Measurements from ENCODE around the gene SPEG.

SPEG gene

GRCh38 chr2:219446101-219446504 lies 11.5 kb downstream of the SPEG start:
- DNase-seq: peak; percentile 7

- DNase-seq: no peak
Measured at GRCh38 chr2:219446689-219447088, 12.0 kb downstream of the SPEG start.

DNA sequence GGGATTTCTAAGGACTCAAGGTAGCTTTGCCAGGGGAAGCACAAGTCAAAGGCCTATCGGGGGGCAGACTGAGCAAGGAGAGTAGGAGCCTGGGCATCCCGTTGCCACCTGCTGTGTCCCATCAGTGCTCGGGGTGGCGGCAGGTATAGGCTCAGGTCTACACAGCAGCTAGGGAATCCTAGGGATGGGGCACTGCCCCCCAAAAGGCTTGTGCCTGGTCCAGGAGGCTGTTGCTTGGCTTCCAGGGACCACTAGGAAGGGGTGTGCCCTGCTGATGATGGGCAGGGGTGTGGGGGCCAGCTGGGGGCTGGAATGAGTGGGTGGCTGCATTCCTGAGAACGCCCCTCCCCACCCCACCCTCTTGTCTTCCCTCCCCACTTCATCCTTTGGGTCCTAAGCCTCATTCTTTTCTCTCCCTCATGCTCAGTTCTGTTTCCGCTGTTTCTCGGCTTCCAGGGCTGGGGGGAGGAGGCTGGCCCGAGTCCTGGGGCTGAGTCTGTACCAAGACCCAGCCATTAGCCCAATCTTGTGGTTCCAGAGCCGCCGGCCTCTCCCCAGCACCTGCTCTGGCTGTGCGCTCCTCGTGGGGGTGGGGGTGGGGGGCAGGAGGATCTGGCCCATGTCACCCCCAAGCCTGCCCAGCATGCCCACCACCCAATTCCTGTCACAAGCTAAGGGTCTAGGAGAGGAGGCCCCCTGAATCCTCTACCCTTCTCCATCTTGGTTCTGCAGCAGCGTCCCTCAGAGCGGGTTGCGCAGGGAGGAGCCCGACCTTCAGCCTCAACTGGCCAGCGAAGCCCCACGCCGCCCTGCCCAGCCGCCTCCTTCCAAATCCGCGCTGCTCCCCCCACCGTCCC lies 12.8 kb downstream of the SPEG start:
- DNase-seq: no peak

DNA sequence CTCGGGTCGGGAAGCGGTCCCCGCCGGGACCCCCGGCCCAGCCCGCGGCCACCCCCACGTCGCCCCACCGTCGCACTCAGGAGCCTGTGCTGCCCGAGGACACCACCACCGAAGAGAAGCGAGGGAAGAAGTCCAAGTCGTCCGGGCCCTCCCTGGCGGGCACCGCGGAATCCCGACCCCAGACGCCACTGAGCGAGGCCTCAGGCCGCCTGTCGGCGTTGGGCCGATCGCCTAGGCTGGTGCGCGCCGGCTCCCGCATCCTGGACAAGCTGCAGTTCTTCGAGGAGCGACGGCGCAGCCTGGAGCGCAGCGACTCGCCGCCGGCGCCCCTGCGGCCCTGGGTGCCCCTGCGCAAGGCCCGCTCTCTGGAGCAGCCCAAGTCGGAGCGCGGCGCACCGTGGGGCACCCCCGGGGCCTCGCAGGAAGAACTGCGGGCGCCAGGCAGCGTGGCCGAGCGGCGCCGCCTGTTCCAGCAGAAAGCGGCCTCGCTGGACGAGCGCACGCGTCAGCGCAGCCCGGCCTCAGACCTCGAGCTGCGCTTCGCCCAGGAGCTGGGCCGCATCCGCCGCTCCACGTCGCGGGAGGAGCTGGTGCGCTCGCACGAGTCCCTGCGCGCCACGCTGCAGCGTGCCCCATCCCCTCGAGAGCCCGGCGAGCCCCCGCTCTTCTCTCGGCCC lies 13.6 kb downstream of the SPEG start:
- no peak for DNase-seq

DNA sequence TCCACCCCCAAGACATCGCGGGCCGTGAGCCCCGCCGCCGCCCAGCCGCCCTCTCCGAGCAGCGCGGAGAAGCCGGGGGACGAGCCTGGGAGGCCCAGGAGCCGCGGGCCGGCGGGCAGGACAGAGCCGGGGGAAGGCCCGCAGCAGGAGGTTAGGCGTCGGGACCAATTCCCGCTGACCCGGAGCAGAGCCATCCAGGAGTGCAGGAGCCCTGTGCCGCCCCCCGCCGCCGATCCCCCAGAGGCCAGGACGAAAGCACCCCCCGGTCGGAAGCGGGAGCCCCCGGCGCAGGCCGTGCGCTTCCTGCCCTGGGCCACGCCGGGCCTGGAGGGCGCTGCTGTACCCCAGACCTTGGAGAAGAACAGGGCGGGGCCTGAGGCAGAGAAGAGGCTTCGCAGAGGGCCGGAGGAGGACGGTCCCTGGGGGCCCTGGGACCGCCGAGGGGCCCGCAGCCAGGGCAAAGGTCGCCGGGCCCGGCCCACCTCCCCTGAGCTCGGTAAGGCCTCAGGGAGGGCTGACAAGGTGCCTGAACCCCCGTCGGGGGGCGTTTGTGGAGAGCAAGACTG lies 14.2 kb downstream of the SPEG start:
- no peak for DNase-seq

DNA sequence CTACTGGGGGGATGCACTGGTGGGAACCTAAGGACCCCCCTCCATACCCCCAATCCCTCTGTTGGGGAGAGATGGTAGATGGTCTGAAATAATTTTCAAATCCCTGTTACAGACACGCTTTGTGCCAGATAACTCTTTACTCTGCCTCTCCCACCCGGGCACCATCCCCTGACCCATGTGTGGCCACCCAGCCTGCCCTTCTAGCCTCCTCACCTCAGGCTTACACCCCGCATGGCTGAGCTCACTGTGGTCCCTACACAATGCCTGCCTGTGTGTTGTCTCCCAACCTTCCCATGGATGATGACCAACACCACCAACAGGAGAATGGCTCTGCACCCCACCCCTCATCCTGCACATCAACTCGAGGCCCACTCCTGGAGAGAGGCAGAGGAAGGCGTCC lies 15.0 kb downstream of the SPEG start:
- DNase-seq: no peak

DNA sequence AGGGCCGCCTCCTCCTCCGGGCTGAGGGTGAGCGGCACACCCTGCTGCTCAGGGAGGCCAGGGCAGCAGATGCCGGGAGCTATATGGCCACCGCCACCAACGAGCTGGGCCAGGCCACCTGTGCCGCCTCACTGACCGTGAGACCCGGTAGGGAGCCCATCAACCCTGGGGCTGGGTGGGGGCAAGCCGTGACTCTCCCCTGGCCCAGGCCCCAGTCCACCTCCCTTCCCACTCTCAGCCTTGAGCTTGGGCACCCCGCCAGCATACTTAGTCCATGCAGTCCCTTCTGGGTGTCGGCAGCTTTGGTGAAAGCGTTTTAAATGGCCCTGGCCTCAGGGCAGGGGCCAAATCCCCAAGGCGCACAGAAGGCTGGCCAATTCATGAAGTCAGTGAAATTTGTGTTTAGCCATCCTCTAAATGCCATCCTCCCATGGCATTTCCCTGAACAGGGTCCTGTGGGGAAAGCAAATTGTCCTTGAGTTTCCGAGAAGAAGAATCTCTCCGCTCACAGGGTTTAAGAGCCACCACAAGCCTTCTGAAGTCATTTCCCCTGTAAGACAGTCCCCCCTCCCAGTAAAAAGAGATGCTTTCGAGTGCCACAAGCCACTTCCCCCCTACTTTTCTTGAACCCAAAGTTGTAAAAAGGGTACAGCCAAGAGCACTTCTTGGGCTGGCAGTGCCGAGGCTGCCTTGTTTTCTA lies 17.2 kb downstream of the SPEG start:
- no peak for DNase-seq

GRCh38 chr2:219452361-219453317 lies 18.0 kb downstream of the SPEG start:
- DNase-seq: no peak

DNA sequence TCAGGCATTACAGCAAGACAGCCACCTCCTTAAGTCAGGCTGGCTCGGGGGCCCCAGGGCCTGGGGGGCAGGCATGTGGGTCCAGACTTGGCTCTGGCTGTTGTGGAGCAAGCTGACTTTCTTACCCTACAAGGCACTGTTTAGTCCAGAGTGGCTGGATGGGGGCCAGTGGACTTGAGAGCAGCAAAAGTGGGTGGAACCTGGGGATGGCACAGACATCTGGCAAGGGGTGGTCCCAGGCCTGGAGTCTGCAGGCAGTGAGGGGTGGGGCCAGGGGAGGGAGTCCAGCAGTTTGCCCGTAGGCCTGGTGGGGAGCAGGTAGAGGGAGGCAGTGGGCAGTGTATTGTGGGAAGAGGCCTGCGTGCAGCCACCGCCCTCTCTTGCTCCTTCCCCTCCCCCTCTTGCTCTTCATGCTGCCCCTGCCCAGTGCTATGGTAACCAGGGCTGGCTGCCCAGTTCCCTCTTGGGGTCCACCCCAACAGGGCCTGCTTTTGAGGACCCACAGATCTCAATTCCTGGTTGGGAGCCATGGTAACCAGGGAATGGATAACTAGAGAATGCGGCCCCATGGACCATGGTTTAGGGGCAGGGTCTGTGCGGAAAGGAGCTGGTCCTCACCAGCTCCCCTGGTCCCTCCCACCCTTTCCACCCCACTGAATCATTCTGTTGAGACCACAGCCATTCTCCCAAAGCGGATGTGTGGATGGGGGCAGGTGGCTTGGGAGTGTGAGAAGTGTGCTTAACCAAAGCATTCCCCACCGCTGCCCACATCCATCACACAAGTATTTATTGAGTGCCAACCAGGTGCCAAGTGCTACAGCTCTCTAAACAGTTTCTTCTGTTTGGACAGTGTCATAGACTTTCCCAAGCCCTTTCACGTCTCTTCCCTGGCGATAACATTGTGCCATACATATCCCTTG lies 19.3 kb downstream of the SPEG start:
- no peak for DNase-seq

- DNase-seq: no peak
Measured at GRCh38 chr2:219455581-219455980, 20.9 kb downstream of the SPEG start.

DNA sequence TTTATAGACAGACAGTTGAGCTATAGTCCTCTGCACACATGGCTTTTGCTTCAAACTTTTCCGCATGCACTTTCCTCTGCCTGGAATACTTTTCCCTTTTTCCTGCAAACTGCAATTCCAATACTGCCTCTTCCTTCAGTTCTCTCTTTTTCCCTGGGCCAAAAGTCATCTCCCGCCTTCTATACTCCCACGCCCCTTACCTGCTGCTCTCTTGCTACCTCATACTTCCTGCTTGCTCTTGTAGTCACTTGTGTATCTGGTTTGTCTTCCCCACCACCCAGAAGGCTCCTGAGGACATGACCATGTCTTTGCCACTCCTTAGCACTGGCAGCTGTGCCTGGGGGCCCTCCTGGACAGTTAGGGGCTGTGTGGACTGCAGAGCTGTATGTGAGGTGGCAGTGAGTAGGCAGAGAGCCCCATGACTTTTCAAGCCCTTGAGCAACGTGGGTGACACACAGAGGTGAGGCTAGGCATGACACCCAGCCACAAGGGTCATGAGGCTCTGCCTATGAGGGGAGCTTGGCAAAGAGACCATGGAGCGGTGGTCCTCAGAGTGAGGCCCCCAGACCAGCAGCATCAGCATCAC lies 23.2 kb downstream of the SPEG start:
- DNase-seq: no peak

- no peak for DNase-seq
Measured at GRCh38 chr2:219458996-219459395, 24.4 kb downstream of the SPEG start.

DNA sequence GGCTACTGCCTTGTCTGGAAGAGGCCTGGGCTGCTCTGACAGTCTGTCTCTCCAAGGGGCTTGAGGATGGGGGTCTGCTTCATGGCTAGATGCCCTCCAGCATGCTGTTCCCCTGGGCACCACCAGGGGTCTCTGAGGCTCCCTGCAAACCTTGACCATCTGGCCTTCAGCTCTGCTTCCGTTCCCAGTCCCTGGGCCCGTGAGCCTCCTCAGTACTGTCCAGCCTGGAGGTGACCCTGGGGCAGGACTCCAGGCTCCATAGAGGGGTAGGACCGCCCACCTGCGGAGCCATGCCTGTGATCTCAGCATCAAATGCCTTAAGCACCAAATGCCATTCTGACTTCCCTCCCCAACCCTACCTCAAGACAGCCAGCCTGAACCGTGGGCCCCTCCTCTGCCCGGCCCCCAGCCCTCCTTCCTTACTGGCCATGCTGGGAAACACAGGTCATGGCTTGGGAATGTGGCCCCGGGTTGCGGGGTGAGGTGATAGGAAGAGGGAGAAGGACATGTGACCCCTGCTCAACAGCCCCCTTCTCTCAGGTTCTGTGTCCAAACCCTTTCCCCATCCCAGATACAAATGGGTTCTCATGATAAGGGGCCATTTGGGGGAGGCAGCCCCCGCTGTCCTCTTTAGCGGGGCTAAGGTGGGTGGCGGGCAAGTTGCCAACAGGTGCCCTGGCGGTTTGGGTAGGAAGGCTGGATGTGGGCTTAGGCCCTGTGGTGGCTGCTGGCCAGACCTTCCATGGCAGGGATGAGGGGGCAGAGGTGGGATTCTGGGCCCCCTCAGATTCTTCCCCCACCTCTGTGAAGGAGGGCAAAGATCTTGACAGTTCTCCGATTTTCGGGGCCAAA lies 25.0 kb downstream of the SPEG start:
- DNase-seq: no peak

DNA sequence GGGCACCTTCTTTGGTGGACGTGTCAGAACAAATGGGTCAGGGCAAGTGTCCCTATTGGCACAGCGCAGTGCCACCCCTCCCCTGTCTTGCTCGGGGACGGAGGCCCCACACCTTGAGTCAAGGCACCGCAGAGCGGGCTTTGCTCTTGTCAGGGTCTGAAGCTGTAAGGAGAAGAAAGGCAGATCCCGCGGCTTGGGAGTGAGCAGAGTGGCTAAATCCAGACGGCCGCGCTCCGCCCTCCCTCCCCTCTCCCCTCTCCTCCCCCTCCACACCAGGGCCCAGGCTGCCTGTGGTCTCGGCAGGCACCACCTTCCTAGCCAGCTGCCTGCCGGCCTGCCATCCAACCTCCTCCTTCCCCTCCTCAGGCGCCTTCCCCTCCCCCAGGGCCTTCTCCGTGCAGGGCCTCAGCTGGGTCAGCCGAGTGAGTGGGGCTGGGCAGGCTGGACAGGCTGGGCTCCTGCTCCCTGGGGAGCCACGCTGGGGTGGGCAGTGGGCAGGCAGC lies 25.8 kb downstream of the SPEG start:
- DNase-seq: no peak

DNA sequence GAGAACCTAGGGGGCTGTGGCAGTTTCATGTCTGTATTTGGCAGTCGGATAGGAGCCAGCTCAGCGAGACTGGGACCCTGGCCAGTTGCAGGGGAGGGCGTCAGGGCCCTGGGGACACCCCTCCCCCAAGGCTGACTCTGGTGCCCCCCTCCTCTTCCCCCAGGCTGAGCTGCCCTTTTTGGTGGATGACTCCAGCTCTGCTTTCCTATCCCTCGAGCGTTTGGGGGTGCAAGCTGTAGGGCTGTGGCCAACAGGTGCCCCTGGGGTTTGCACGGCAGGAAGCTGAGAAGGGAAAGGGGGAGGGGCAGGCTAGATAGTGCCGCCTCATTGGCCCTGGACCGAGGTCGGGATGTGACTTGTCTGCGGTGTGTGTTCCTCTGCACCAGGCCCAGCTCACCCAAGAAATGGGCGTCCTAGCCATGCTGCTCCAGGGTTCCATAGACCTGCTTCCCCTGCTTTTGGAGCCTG lies 26.4 kb downstream of the SPEG start:
- no peak for DNase-seq

DNA sequence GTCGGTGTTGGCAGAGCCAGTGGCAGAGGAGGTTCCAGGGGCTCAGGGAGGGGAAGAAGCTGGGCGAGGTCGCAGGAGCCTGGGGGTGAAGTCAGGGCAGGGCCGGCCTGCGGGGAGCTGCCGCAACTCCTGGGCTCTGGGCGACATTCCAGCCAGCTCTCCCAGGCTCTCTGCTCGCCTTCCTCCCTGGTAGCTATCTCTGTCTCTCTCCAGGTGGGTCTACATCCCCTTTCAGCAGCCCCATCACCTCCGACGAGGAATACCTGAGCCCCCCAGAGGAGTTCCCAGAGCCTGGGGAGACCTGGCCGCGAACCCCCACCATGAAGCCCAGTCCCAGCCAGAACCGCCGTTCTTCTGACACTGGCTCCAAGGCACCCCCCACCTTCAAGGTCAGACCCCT lies 27.0 kb downstream of the SPEG start:
- DNase-seq: no peak

DNA sequence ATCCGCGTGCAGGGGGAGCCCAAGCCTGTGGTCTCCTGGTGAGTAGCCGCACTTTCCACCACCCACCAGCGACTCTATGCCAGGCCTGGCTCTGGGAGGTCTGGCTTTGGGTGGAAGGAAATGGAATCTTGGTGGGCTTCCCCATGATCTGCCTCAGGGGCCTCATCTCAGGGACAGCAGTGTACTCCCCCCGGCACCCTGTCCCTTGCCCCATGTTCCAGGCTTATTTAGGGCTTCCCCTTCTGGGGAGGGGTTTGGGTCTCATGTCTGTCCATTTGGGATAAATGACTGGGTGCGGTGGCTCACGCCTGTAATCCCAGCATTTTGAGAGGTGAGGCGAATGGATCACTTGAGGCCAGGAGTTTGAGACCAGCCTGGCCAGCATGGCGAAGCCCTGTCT lies 27.7 kb downstream of the SPEG start:
- no peak for DNase-seq

DNA sequence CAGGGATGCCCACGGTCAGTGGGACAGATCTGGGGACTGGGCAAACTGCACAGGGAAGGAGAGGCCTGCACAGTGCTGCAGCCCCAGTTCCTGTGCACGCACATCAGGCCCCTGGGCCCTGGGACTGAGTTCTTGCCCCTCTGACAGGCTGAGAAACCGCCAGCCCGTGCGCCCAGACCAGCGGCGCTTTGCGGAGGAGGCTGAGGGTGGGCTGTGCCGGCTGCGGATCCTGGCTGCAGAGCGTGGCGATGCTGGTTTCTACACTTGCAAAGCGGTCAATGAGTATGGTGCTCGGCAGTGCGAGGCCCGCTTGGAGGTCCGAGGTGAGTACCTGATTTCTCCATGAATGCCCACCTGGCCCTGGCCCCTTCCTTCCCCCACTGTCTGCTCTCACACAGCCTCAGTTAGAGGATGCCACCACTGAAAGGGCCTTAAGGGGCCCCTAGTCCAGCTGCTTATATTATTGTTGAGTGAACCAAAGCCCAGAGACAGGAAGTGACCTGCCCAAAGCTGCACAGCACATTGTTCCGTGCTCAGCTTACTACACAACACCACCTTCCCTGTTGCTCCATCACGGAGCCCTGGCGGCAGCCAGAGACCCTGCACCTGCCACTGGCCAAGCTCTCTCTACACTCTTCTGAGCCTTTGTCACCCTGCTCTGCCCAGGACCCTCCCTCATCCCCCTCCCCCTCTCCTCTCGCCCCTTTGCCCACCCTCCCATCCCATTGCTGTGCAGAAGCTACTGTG lies 29.8 kb downstream of the SPEG start:
- DNase-seq: no peak
